HCT116 (cell line): ENCODE results near the gene SOBP. TPM values are rescaled to one million over a fixed set of nuclear protein-coding genes. Genes with fewer than 3 reads are reported as not detected.

Source experiments
- ATAC-seq: fragments of 200-7000 bp; cut with Tn5 transposase; 2 replicates; pipeline ENCODE4 v1.9.1; 2020; ENCODE audit warnings: mild to moderate bottlenecking, moderate library complexity
- BruUV-seq: library from RNA; stranded (reverse); fragments of 400-500 nt; replicated peaks from 2 replicates; lab custom pipeline; 2021; lab: Mats Ljungman, UMichigan
- CTCF ChIA-PET: fragments of 300-600 bp; sonication (Branson Sonifier 250); formaldehyde crosslinking; loops from one replicate; lab custom pipeline; 2021; ENCODE audit warnings: antibody characterized with exemption; lab: Charles Lee
- POLR2A ChIA-PET: fragments of 300-600, 350-600 bp; sonication (Branson Sonifier 250); formaldehyde crosslinking; loops from one replicate; lab custom pipeline; 2021; ENCODE audit warnings: antibody characterized with exemption; lab: Charles Lee
- RAD21 ChIA-PET, 2 experiments: fragments of 300-600 bp; sonication (Branson Sonifier 250); formaldehyde crosslinking; loops; one replicate each; lab custom pipeline; 2023; ENCODE audit warnings: low total read pairs in 2 of 2; ENCODE audit not compliant: uncharacterized antibody in 2 of 2, unreplicated experiment in 2 of 2, low non-redundant PET in 1 of 2; lab: Charles Lee
- DNase-seq: peaks from one replicate; pipeline ENCODE4 v3.0.0-alpha.2; 2010; ENCODE audit warnings: low read depth, low spot score
- H2AFZ ChIP-seq: fragments of 200-600 bp; shearing (Covaris generic), sonication (generic); 2 replicates; pipeline ENCODE4 v1.6.1; 2017; ENCODE audit warnings: low read depth, mixed run types, mixed read lengths, antibody characterized with exemption, low read length; ENCODE audit not compliant: poor library complexity, severe bottlenecking
- H3K27ac ChIP-seq: 2 replicates; pipeline ENCODE4 v1.5.1; 2012; ENCODE audit warnings: low read depth, low read length
- H3K27me3 ChIP-seq: fragments of 200-600 bp; sonication (generic); 2 replicates; pipeline ENCODE4 v1.6.1; 2016; ENCODE audit warnings: mixed run types, low read length, mixed read lengths; ENCODE audit not compliant: insufficient read depth
- H3K36me3 ChIP-seq, 2 experiments: fragments of 200-500 bp in 1 of 2; fragments of 200-600 bp in 1 of 2; sonication (Bioruptor generic) in 1 of 2; sonication (generic) in 1 of 2; 2 replicates each; pipeline versions ENCODE4 v1.5.1 to v1.6.1; 2014 to 2016; ENCODE audit warnings: low read length in 2 of 2, inconsistent platforms in 1 of 2, mixed read lengths in 1 of 2, mixed run types in 1 of 2; ENCODE audit not compliant: insufficient read depth in 2 of 2, control insufficient read depth in 1 of 2
- H3K4me1 ChIP-seq, 2 experiments: fragments of 200-600 bp in 1 of 2; sonication (generic) in 1 of 2; 2 replicates each; pipeline versions ENCODE4 v1.5.1 to v1.6.1; 2012 to 2017; ENCODE audit warnings: low read length in 2 of 2, inconsistent platforms in 1 of 2, mild to moderate bottlenecking in 1 of 2, mixed read lengths in 1 of 2, mixed run types in 1 of 2, moderate library complexity in 1 of 2; ENCODE audit not compliant: insufficient read depth in 2 of 2, control insufficient read depth in 1 of 2
- H3K4me2 ChIP-seq: fragments of 200-600 bp; sonication (generic); 2 replicates; pipeline ENCODE4 v1.6.1; 2017; ENCODE audit warnings: mixed run types, low read length, mixed read lengths
- H3K4me3 ChIP-seq, 2 experiments: fragments of 200-600 bp in 1 of 2; sonication (generic) in 1 of 2; replicated peaks in 1 of 2; 2 replicates each; pipeline ENCODE4 v1.5.1; 2011 to 2016; ENCODE audit warnings: low read length in 2 of 2, control low read depth in 1 of 2, low read depth in 1 of 2, mild to moderate bottlenecking in 1 of 2, mixed read lengths in 1 of 2, mixed run types in 1 of 2
- H3K79me2 ChIP-seq: fragments of 200-600 bp; sonication (generic); 2 replicates; pipeline ENCODE4 v1.6.1; 2017; ENCODE audit warnings: mild to moderate bottlenecking, mixed run types, low read length, moderate library complexity, mixed read lengths; ENCODE audit not compliant: insufficient read depth
- H3K9ac ChIP-seq: fragments of 200-600 bp; sonication (generic); 2 replicates; pipeline ENCODE4 v1.6.1; 2016; ENCODE audit warnings: low read length, mixed read lengths
- H3K9me2 ChIP-seq: fragments of 200-600 bp; sonication (generic), shearing (Covaris generic); 2 replicates; pipeline ENCODE4 v1.6.1; 2017; ENCODE audit warnings: mixed run types, mild to moderate bottlenecking, moderate library complexity; ENCODE audit not compliant: insufficient read depth
- H3K9me3 ChIP-seq, 2 experiments: fragments of 200-500 bp in 1 of 2; fragments of 200-600 bp in 1 of 2; sonication (Bioruptor generic) in 1 of 2; sonication (generic) in 1 of 2; 2 replicates each; pipeline ENCODE4 v1.6.1; 2014 to 2017; ENCODE audit warnings: low read length in 2 of 2, mixed read lengths in 2 of 2, inconsistent platforms in 1 of 2, low read depth in 1 of 2, mild to moderate bottlenecking in 1 of 2, mixed run types in 1 of 2, moderate library complexity in 1 of 2; ENCODE audit not compliant: control insufficient read depth in 1 of 2, insufficient read depth in 1 of 2
- H4K20me1 ChIP-seq: fragments of 200-600 bp; sonication (generic), shearing (Covaris generic); 2 replicates; pipeline ENCODE4 v1.6.1; 2017; ENCODE audit warnings: mixed run types, mild to moderate bottlenecking, moderate library complexity; ENCODE audit not compliant: insufficient read depth
- ATF3 ChIP-seq: IDR thresholded peaks from 2 replicates; pipeline ENCODE4 v1.6.1; 2012
- CBX3 ChIP-seq: IDR thresholded peaks from 2 replicates; pipeline ENCODE4 v1.6.1; 2012; ENCODE audit warnings: low read depth
- CTCF ChIP-seq, 3 experiments: fragments of 200-600 bp in 1 of 3; sonication (generic) in 1 of 3; IDR thresholded peaks in 2 of 3; conservative IDR thresholded peaks in 1 of 3; 2 replicates each; pipeline ENCODE4 v1.5.1; 2012 to 2017; ENCODE audit warnings: low read depth in 2 of 3, low read length in 2 of 3, antibody characterized with exemption in 1 of 3, borderline replicate concordance in 1 of 3, control low read depth in 1 of 3, mild to moderate bottlenecking in 1 of 3, mixed read lengths in 1 of 3, mixed run types in 1 of 3, moderate library complexity in 1 of 3; ENCODE audit not compliant: insufficient read depth in 1 of 3
- EGR1 ChIP-seq: IDR thresholded peaks from 2 replicates; pipeline ENCODE4 v1.6.1; 2012; ENCODE audit warnings: low read depth
- ELF1 ChIP-seq: IDR thresholded peaks from 2 replicates; pipeline ENCODE4 v1.6.1; 2012; ENCODE audit warnings: low read depth, borderline replicate concordance
- EZH2 ChIP-seq: fragments of 200-600 bp; sonication (generic); IDR thresholded peaks from 2 replicates; pipeline ENCODE4 v1.6.1; 2017; ENCODE audit warnings: antibody characterized with exemption, mixed run types
- RAD21 ChIP-seq: IDR thresholded peaks from 2 replicates; pipeline ENCODE4 v1.6.1; 2012; ENCODE audit warnings: low read depth, mild to moderate bottlenecking
- REST ChIP-seq: IDR thresholded peaks from 2 replicates; pipeline ENCODE4 v1.6.1; 2012; ENCODE audit warnings: low read depth
- SIN3A ChIP-seq: IDR thresholded peaks from 2 replicates; pipeline ENCODE4 v1.6.1; 2012; ENCODE audit warnings: low read depth
- SP1 ChIP-seq: IDR thresholded peaks from 2 replicates; pipeline ENCODE4 v1.6.1; 2012; ENCODE audit warnings: low read depth
- SRF ChIP-seq: IDR thresholded peaks from 2 replicates; pipeline ENCODE4 v1.6.1; 2012; ENCODE audit warnings: low read depth
- TCF7L2 ChIP-seq: IDR thresholded peaks from 2 replicates; pipeline ENCODE4 v1.7.0; 2011; ENCODE audit warnings: borderline replicate concordance, inconsistent platforms; ENCODE audit not compliant: insufficient read depth, insufficient read length; ENCODE audit errors: extremely low read depth
- ZBTB33 ChIP-seq: IDR thresholded peaks from 2 replicates; pipeline ENCODE4 v1.6.1; 2011; ENCODE audit warnings: mild to moderate bottlenecking, low read length, moderate library complexity; ENCODE audit not compliant: insufficient replicate concordance; ENCODE audit errors: extremely low read depth
- intact Hi-C: fragments of 100-400 bp; cut with micrococcal nuclease; formaldehyde crosslinking; loops from 2 replicates; pipeline ENCODE4 v1.10.0; 2022
- total RNA-seq: library from RNA; stranded (reverse); gene quantifications from one replicate; pipeline ENCODE4 v1.2.1, GENCODE V29; 2021; ENCODE audit not compliant: unreplicated experiment

SOBP gene
- total RNA-seq, 1 experiment from 2014 or later: 2.6 TPM

GRCh38 chr6:107703606-107704005 is 213.7 kb downstream of the SOBP start:
- no peaks in the 10 kb centered on the region for H3K9me2 ChIP-seq
- TF ChIP-seq ATF3 (no peak), ELF1 (no peak), EZH2 (no peak), ZBTB33 (no peak), RAD21 (no peak), SP1 (no peak), CBX3 (no peak), TCF7L2 (no peak), SIN3A (no peak), CTCF (IDR thresholded peaks at IDR 0.05 in 2 of 3, conservative IDR thresholded peaks at IDR 0.05 in 1 of 3; ENCODE audit: borderline replicate concordance in 1 of 3, insufficient read depth in 1 of 3, low read depth in 2 of 3, low read length in 2 of 3) (no peak), SRF (no peak), REST (no peak), EGR1 (no peak)
- ChIA-PET CTCF (interaction anchor here (0.8 to 1.2 kb wide), 2 partner anchors 17 to 145 kb away, joined by 3 to 5 read pairs; no protein-coding TSS in a partner anchor), RAD21 (no interaction called here), POLR2A (no interaction called here)
- intact Hi-C loops: loop anchor here (1.0 kb wide), 1 partner anchor 28 kb away; no protein-coding TSS in a partner anchor
- BruUV-seq: no TSS peak
- H3K27ac ChIP-seq: no peak overlapping the region
- no peak for DNase-seq
- no peaks in the 10 kb centered on the region for H3K79me2 ChIP-seq
- H3K4me3 ChIP-seq: no peak overlapping the region
- H3K9ac ChIP-seq: no peak overlapping the region
- no peak for ATAC-seq
- no peaks in the 10 kb centered on the region for H3K27me3 ChIP-seq
- no peaks in the 10 kb centered on the region for H4K20me1 ChIP-seq
- H3K36me3 ChIP-seq: no peaks in the 10 kb centered on the region
- 0 out of 4 replicates have a peak, but pooled peaks cover 0 to 2% of the 10 kb centered on the region in 2 experiments for H3K4me1 ChIP-seq
- H2AFZ ChIP-seq: no peak overlapping the region
- no peak overlapping the region for H3K4me2 ChIP-seq
- H3K9me3 ChIP-seq: no peaks in the 10 kb centered on the region
